HL-60 (cell line): ENCODE data around the gene KMT5B.

Source experiments
- DNase-seq, 2 experiments: peaks; one replicate each; pipeline ENCODE4 v3.0.0-alpha.2; 2010 to 2020; ENCODE audit warnings: low read depth in 1 of 2, low spot score in 1 of 2
- H3K27ac ChIP-seq: fragments of 250-450 bp; sonication (Bioruptor Pico); replicated peaks from 2 replicates; pipeline ENCODE4 v1.5.1; 2020; ENCODE audit warnings: mild to moderate bottlenecking, moderate library complexity
- H3K27me3 ChIP-seq: fragments of 250-450 bp; sonication (Bioruptor Pico); 2 replicates; pipeline ENCODE4 v1.5.1; 2021; ENCODE audit warnings: mild to moderate bottlenecking, moderate library complexity; ENCODE audit not compliant: insufficient read depth, poor library complexity, severe bottlenecking
- H3K4me3 ChIP-seq: replicated peaks from 2 replicates; pipeline ENCODE4 v1.5.1; 2011; ENCODE audit warnings: mild to moderate bottlenecking, control low read depth, low read length; ENCODE audit not compliant: insufficient read depth
- GABPA ChIP-seq: IDR thresholded peaks from 2 replicates; pipeline ENCODE4 v1.6.1; 2012; ENCODE audit warnings: low read depth
- POLR2AphosphoS5 ChIP-seq: IDR thresholded peaks from 2 replicates; pipeline ENCODE4 v1.6.1; 2012; ENCODE audit warnings: low read depth
- SPI1 ChIP-seq: IDR thresholded peaks from 2 replicates; pipeline ENCODE4 v1.6.1; 2012; ENCODE audit warnings: low read depth, mild to moderate bottlenecking, borderline replicate concordance
- TF ChIP-seq, protein P1 (sequence below): IDR thresholded peaks from 2 replicates; pipeline ENCODE4 v1.6.1; 2012; ENCODE audit warnings: low read depth; ENCODE audit not compliant: insufficient replicate concordance
- TF ChIP-seq, protein P2 (sequence below): IDR thresholded peaks from one replicate; pipeline ENCODE4 v1.5.1; 2011; ENCODE audit warnings: low read length, control low read depth, inconsistent platforms; ENCODE audit not compliant: insufficient read depth

KMT5B gene

DNA sequence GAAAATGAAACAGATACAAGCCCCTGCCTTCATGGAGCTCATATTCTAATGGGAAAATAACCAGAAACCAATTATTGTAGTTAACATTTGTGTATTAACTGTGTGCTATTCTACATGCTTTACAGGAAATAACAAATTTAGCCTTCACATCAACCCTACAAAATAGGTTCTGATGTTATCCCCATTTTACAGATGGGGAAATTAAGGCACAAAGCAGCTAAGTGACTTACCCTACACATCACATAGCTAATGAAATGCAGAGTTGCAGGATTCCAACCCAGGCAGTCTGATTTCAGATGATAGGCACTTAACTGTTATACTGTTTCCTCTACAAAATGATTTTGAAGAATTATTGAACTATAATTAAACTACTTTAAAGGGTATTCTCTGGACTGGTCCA lies 43.7 kb downstream of the KMT5B start:
- DNase-seq: no peak
- TF ChIP-seq, protein P1, sequence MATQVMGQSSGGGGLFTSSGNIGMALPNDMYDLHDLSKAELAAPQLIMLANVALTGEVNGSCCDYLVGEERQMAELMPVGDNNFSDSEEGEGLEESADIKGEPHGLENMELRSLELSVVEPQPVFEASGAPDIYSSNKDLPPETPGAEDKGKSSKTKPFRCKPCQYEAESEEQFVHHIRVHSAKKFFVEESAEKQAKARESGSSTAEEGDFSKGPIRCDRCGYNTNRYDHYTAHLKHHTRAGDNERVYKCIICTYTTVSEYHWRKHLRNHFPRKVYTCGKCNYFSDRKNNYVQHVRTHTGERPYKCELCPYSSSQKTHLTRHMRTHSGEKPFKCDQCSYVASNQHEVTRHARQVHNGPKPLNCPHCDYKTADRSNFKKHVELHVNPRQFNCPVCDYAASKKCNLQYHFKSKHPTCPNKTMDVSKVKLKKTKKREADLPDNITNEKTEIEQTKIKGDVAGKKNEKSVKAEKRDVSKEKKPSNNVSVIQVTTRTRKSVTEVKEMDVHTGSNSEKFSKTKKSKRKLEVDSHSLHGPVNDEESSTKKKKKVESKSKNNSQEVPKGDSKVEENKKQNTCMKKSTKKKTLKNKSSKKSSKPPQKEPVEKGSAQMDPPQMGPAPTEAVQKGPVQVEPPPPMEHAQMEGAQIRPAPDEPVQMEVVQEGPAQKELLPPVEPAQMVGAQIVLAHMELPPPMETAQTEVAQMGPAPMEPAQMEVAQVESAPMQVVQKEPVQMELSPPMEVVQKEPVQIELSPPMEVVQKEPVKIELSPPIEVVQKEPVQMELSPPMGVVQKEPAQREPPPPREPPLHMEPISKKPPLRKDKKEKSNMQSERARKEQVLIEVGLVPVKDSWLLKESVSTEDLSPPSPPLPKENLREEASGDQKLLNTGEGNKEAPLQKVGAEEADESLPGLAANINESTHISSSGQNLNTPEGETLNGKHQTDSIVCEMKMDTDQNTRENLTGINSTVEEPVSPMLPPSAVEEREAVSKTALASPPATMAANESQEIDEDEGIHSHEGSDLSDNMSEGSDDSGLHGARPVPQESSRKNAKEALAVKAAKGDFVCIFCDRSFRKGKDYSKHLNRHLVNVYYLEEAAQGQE: no peak
- TF ChIP-seq SPI1: no peak
- no peak for TF ChIP-seq POLR2AphosphoS5
- TF ChIP-seq, protein P2, sequence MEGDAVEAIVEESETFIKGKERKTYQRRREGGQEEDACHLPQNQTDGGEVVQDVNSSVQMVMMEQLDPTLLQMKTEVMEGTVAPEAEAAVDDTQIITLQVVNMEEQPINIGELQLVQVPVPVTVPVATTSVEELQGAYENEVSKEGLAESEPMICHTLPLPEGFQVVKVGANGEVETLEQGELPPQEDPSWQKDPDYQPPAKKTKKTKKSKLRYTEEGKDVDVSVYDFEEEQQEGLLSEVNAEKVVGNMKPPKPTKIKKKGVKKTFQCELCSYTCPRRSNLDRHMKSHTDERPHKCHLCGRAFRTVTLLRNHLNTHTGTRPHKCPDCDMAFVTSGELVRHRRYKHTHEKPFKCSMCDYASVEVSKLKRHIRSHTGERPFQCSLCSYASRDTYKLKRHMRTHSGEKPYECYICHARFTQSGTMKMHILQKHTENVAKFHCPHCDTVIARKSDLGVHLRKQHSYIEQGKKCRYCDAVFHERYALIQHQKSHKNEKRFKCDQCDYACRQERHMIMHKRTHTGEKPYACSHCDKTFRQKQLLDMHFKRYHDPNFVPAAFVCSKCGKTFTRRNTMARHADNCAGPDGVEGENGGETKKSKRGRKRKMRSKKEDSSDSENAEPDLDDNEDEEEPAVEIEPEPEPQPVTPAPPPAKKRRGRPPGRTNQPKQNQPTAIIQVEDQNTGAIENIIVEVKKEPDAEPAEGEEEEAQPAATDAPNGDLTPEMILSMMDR: no peak
- TF ChIP-seq GABPA: no peak

DNA sequence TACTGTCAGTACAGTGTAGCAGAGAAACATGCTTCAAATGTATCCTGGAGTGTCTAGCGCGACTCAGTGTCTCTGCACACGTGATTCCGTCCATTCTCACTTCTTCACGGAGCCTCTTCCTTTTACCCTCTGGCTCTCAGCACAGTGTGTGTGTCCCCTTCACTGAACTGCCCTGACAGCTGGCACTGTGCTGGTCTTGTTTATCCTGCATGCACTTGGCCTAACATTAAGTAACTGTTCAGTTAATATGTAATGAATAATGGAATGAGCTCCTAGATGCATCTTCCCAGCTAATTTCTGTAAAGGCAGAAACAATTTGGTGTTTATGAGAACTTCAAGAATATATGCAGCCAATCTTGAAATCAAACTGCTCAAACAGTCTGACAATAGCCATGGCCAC lies 44.4 kb downstream of the KMT5B start:
- no peak overlapping the region for H3K27ac ChIP-seq
- no peak overlapping the region for H3K4me3 ChIP-seq
- no peak for DNase-seq
- H3K27me3 ChIP-seq: no peaks in the 10 kb centered on the region
- no peak for TF ChIP-seq SPI1
- TF ChIP-seq, protein P1: no peak
- TF ChIP-seq, protein P2: no peak
- no peak for TF ChIP-seq GABPA
- no peak for TF ChIP-seq POLR2AphosphoS5

More for the DNA sequence above, 43.7 kb downstream of the KMT5B start:
- Histone ChIP-seq H3K4me3 (no peak overlapping the region), H3K27ac (no peak overlapping the region), H3K27me3 (no peaks in the 10 kb centered on the region)

DNA sequence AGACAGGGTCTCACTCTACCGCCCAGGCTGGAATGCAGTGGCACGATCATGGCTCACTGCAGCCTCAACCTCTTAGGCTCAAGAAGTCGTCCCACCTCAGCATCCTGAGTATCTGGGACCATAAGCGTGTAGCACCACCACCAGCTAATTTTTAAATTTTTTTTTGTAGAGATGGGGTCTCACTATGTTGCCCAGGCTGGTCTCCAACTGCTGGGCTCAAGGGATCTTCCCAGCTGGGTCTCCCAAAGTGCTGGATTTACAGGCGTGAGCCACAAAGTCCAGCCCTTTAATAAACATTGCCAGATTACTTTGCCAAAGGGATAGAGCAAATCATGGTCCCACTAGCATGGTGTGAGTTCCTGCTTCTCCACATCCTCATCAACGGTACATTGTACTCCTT lies 45.6 kb downstream of the KMT5B start:
- TF ChIP-seq GABPA (no peak), SPI1 (no peak), POLR2AphosphoS5 (no peak)
- TF ChIP-seq, protein P2: no peak
- TF ChIP-seq, protein P1: no peak
- no peaks in the 10 kb centered on the region for H3K27me3 ChIP-seq
- no peak for DNase-seq
- no peak overlapping the region for H3K27ac ChIP-seq
- no peak overlapping the region for H3K4me3 ChIP-seq
